Heart left ventricle (tissue), 13 donors: Measurements from ENCODE around the gene TMEM139.
"Not testable (repeated sequence)": the region's sequence is repeated elsewhere in the genome, so short reads cannot be mapped to it uniquely, and the experiment has no call there.

Source experiments
- CTCF ChIP-seq, 12 donors: fragments of 200-600 bp; sonication (generic) in 4 of 12; IDR thresholded peaks; one replicate each; pipeline versions ENCODE4 v1.5.0 to v1.8.0; 2018 to 2022; ENCODE audit warnings: antibody characterized with exemption in 12 of 12, mild to moderate bottlenecking in 5 of 12
- POLR2A ChIP-seq, 2 donors: fragments of 450-650 bp; IDR thresholded peaks; one replicate each; pipeline ENCODE4 v1.6.1; 2017; ENCODE audit warnings: antibody characterized with exemption in 2 of 2, mild to moderate bottlenecking in 2 of 2, moderate library complexity in 2 of 2
- donor health status: ischemic (EF 13 %, LVEDD 7.1; RV severe dilation, severe dysfunction).
- donor health status: DM: no; HTN: yes; CAD: no.
- donor health status: DM: no; HTN: no; CAD: no.
- donor health status: ischemic (EF 25% LVEDD 6.9; RV normal size, moderate dysfunction).
- donor health status: ischemic (EF 25% LVEDD 5.7; RV mildly dilated, moderate dysfunction).
- donor health status: ischemic (EF 35%, LVEDD 5.7; RV mildly dilated, moderate dysfunction).
- donor health status: nonischemic (EF 11% LVEDD 7.7; RV severe dilation, severe dysfunction).
- donor health status: DM: yes; HTN: yes; CAD: no.
- donor health status: PGD.
- donor health status: ischemic (EF 29% LVEDD 5.4; RV normal size, mild dysfunction).
- donor health status: nonischemic (EF 23%, LVEDD 6.1; RV moderate dilation, normal function).

- TF ChIP-seq CTCF, POLR2A (IDR thresholded peaks at IDR 0.05): not testable (repeated sequence)
Measured at GRCh38 chr7:143289888-143290287, 5.1 kb downstream of the TMEM139 start.
